H1 (cell line): ENCODE data around the gene PPP2R2D. TPM values are rescaled to one million over a fixed set of nuclear protein-coding genes. Genes with fewer than 3 reads are reported as not detected.

Experiments used
- CTCF ChIA-PET: fragments of 300-600 bp; sonication (Branson Sonifier 250); formaldehyde crosslinking; loops from one replicate; lab custom pipeline; 2021; ENCODE audit not compliant: partially characterized antibody; lab: Charles Lee
- POLR2A ChIA-PET: fragments of 300-600 bp; sonication (Branson Sonifier 250); formaldehyde crosslinking; loops from one replicate; lab custom pipeline; 2021; ENCODE audit warnings: inconsistent platforms; ENCODE audit not compliant: partially characterized antibody; lab: Charles Lee
- DNase-seq, 2 experiments: peaks; one replicate each; pipeline versions ENCODE4 v3.0.0 to v3.0.0-alpha.2; 2010 to 2022; ENCODE audit warnings: low spot score in 2 of 2, low read depth in 1 of 2, mixed read lengths in 1 of 2
- FAIRE-seq: peaks from 2 replicates; lab custom pipeline; 2011; peaks lifted over from hg19 to GRCh38; lab: Jason Lieb, UNC
- H2AFZ ChIP-seq: 2 replicates; pipeline ENCODE4 v1.8.1; 2012; ENCODE audit warnings: low read length, inconsistent platforms
- H2AK5ac ChIP-seq: 2 replicates; pipeline ENCODE4 v1.6.1; 2013; ENCODE audit warnings: low read depth, low read length
- H2BK120ac ChIP-seq: replicated peaks from 2 replicates; pipeline ENCODE3; 2013; ENCODE audit warnings: low read depth, low read length, inconsistent platforms
- H2BK12ac ChIP-seq: 2 replicates; pipeline ENCODE4 v1.6.1; 2013; ENCODE audit warnings: low read depth, low read length
- H2BK15ac ChIP-seq: 2 replicates; pipeline ENCODE4 v1.6.1; 2013; ENCODE audit warnings: low read length
- H2BK20ac ChIP-seq: 2 replicates; pipeline ENCODE4 v1.6.1; 2013; ENCODE audit warnings: low read length
- H2BK5ac ChIP-seq: 2 replicates; pipeline ENCODE4 v1.6.1; 2013; ENCODE audit warnings: low read depth, low read length
- H3K14ac ChIP-seq: 2 replicates; pipeline ENCODE4 v1.6.1; 2013; ENCODE audit warnings: inconsistent platforms; ENCODE audit not compliant: insufficient read length
- H3K18ac ChIP-seq: 2 replicates; pipeline ENCODE4 v1.6.1; 2013; ENCODE audit warnings: low read length; ENCODE audit errors: extremely low read depth
- H3K23ac ChIP-seq: 2 replicates; pipeline ENCODE4 v1.6.1; 2013; ENCODE audit warnings: inconsistent platforms; ENCODE audit not compliant: insufficient read length
- H3K23me2 ChIP-seq: 2 replicates; pipeline ENCODE4 v1.6.1; 2013; ENCODE audit warnings: low read depth, low read length
- H3K27ac ChIP-seq: 2 replicates; pipeline ENCODE4 v1.6.1; 2011; ENCODE audit warnings: low read depth, low read length, inconsistent platforms
- H3K27me3 ChIP-seq, 4 experiments: replicated peaks in 1 of 4; 1 replicate in 1 of 4; 2 replicates in 3 of 4; pipeline versions ENCODE4 v1.6.1 to v1.8.1; 2011 to 2013; ENCODE audit warnings: low read length in 3 of 4, mild to moderate bottlenecking in 3 of 4, inconsistent platforms in 2 of 4, mixed read lengths in 2 of 4, moderate library complexity in 1 of 4; ENCODE audit not compliant: control insufficient read depth in 3 of 4, insufficient read depth in 3 of 4; ENCODE audit errors: extremely low read depth in 1 of 4
- H3K36me3 ChIP-seq, 4 experiments: 2 replicates each; pipeline versions ENCODE4 v1.6.1 to v1.8.1; 2011 to 2013; ENCODE audit warnings: mild to moderate bottlenecking in 4 of 4, low read length in 3 of 4, moderate library complexity in 2 of 4, control low read depth in 1 of 4, inconsistent platforms in 1 of 4; ENCODE audit not compliant: insufficient read depth in 4 of 4, control insufficient read depth in 2 of 4
- H3K4ac ChIP-seq: replicated peaks from 2 replicates; pipeline ENCODE3; 2013; ENCODE audit warnings: low read length, low read depth, mixed read lengths, inconsistent platforms; ENCODE audit not compliant: insufficient read length
- H3K4me1 ChIP-seq, 4 experiments: replicated peaks in 1 of 4; 1 replicate in 1 of 4; 2 replicates in 3 of 4; pipeline versions ENCODE4 v1.6.1 to v1.8.1; 2011 to 2013; ENCODE audit warnings: low read length in 3 of 4, inconsistent platforms in 2 of 4, mixed read lengths in 1 of 4; ENCODE audit not compliant: insufficient read depth in 4 of 4, control insufficient read depth in 3 of 4
- H3K4me2 ChIP-seq, 2 experiments: 2 replicates each; pipeline versions ENCODE4 v1.6.1 to v1.8.1; 2011 to 2013; ENCODE audit warnings: low read depth in 2 of 2, low read length in 2 of 2, control low read depth in 1 of 2, inconsistent platforms in 1 of 2, mild to moderate bottlenecking in 1 of 2; ENCODE audit not compliant: insufficient read depth in 1 of 2
- H3K4me3 ChIP-seq, 4 experiments: fragments of 200-600, 300-600 bp in 1 of 4; sonication (generic), shearing (Covaris generic), sonication (Bioruptor Twin) in 1 of 4; 2 replicates each; pipeline versions ENCODE4 v1.5.1 to v1.8.1; 2011 to 2016; ENCODE audit warnings: low read length in 4 of 4, low read depth in 3 of 4, control low read depth in 2 of 4, inconsistent platforms in 2 of 4, mild to moderate bottlenecking in 2 of 4, mixed read lengths in 1 of 4, moderate library complexity in 1 of 4; ENCODE audit not compliant: insufficient read depth in 2 of 4; ENCODE audit errors: extremely low read depth in 1 of 4
- H3K56ac ChIP-seq: replicated peaks from 2 replicates; pipeline ENCODE3; 2013; ENCODE audit warnings: low read depth, mild to moderate bottlenecking, mixed read lengths, low read length, inconsistent platforms; ENCODE audit not compliant: insufficient read length
- H3K79me1 ChIP-seq: 2 replicates; pipeline ENCODE4 v1.6.1; 2013; ENCODE audit warnings: low read depth, low read length, control low read depth
- H3K79me2 ChIP-seq, 2 experiments: 2 replicates each; pipeline versions ENCODE4 v1.6.1 to v1.8.1; 2012 to 2013; ENCODE audit warnings: low read length in 2 of 2, mild to moderate bottlenecking in 2 of 2, inconsistent platforms in 1 of 2; ENCODE audit not compliant: insufficient read depth in 2 of 2, control insufficient read depth in 1 of 2
- H3K9ac ChIP-seq, 4 experiments: replicated peaks in 1 of 4; 1 replicate in 1 of 4; 2 replicates in 3 of 4; pipeline versions ENCODE4 v1.6.1 to v1.8.1; 2011 to 2013; ENCODE audit warnings: low read depth in 3 of 4, low read length in 3 of 4, control low read depth in 2 of 4, mild to moderate bottlenecking in 2 of 4, moderate library complexity in 2 of 4, inconsistent platforms in 1 of 4; ENCODE audit errors: extremely low read depth in 1 of 4
- H3K9me3 ChIP-seq, 2 experiments: 2 replicates each; pipeline versions ENCODE4 v1.6.1 to v1.8.1; 2012 to 2013; ENCODE audit warnings: mild to moderate bottlenecking in 2 of 2, moderate library complexity in 2 of 2, control low read depth in 1 of 2, inconsistent platforms in 1 of 2, low read depth in 1 of 2, low read length in 1 of 2, mixed read lengths in 1 of 2; ENCODE audit not compliant: insufficient read depth in 2 of 2
- H4K20me1 ChIP-seq, 2 experiments: replicated peaks in 1 of 2; 2 replicates each; pipeline versions ENCODE3 to v1.8.1; 2011 to 2013; ENCODE audit warnings: inconsistent platforms in 2 of 2, low read length in 2 of 2, mild to moderate bottlenecking in 1 of 2; ENCODE audit not compliant: insufficient read depth in 2 of 2, control insufficient read depth in 1 of 2
- H4K5ac ChIP-seq: 2 replicates; pipeline ENCODE4 v1.6.1; 2013; ENCODE audit warnings: low read length, low read depth, mixed read lengths, inconsistent platforms; ENCODE audit not compliant: insufficient read length
- H4K8ac ChIP-seq: 2 replicates; pipeline ENCODE4 v1.8.0; 2013; ENCODE audit warnings: mild to moderate bottlenecking, moderate library complexity, low read length, inconsistent platforms; ENCODE audit not compliant: insufficient read depth; ENCODE audit errors: extremely low read depth
- H4K91ac ChIP-seq: replicated peaks from 2 replicates; pipeline ENCODE3; 2013; ENCODE audit warnings: low read length, mixed read lengths, inconsistent platforms; ENCODE audit not compliant: insufficient read length
- EGR1 ChIP-seq: IDR thresholded peaks from 2 replicates; pipeline ENCODE4 v1.6.1; 2011; ENCODE audit warnings: low read depth, low read length, borderline replicate concordance
- EZH2 ChIP-seq: fragments of 200-600 bp; sonication (generic); IDR thresholded peaks from 2 replicates; pipeline ENCODE4 v1.7.1; 2012; ENCODE audit warnings: low read depth, mild to moderate bottlenecking, moderate library complexity, low read length, inconsistent platforms; ENCODE audit not compliant: severe bottlenecking
- HDAC2 ChIP-seq, 2 experiments: fragments of 300-600 bp in 1 of 2; sonication (generic) in 1 of 2; IDR thresholded peaks; 2 replicates each; pipeline ENCODE4 v1.6.1; 2011 to 2012; ENCODE audit warnings: low read depth in 2 of 2, low read length in 2 of 2, mild to moderate bottlenecking in 2 of 2, moderate library complexity in 2 of 2, borderline replicate concordance in 1 of 2, inconsistent platforms in 1 of 2
- HDAC6 ChIP-seq: IDR thresholded peaks from one replicate; pipeline ENCODE4 v1.7.1; 2012; ENCODE audit warnings: low read depth, mild to moderate bottlenecking, inconsistent platforms, low read length, moderate library complexity
- POLR2A ChIP-seq, 2 experiments: IDR thresholded peaks; 1 replicate in 1 of 2; 2 replicates in 1 of 2; pipeline ENCODE4 v1.6.1; 2011; ENCODE audit warnings: low read depth in 2 of 2, low read length in 2 of 2, mild to moderate bottlenecking in 2 of 2; ENCODE audit errors: control extremely low read depth in 1 of 2
- RFX5 ChIP-seq: IDR thresholded peaks from 2 replicates; pipeline ENCODE4 v1.6.1; 2011; ENCODE audit warnings: low read depth, low read length, improper control_type of control experiment, borderline replicate concordance
- SIX5 ChIP-seq: IDR thresholded peaks from 2 replicates; pipeline ENCODE4 v1.6.1; 2011; ENCODE audit warnings: mild to moderate bottlenecking, low read depth, low read length
- YY1 ChIP-seq: IDR thresholded peaks from 2 replicates; pipeline ENCODE4 v1.6.1; 2011; ENCODE audit warnings: low read depth, mild to moderate bottlenecking, low read length
- ZNF274 ChIP-seq: IDR thresholded peaks from 2 replicates; pipeline ENCODE4 v1.7.0; 2012; ENCODE audit warnings: low read length, borderline replicate concordance; ENCODE audit errors: extremely low read depth
- WGBS, 2 experiments: shearing (Covaris generic) in 1 of 2; methylation state at CpG; one replicate each; pipeline versions ENCODE4 v1.1.6 to v1.1.7; 2013 to 2015; ENCODE audit warnings: low lambda C conversion rate in 2 of 2, mixed read lengths in 2 of 2, inconsistent platforms in 1 of 2, low coverage in 1 of 2, missing lambda C conversion rate in 1 of 2; ENCODE audit not compliant: insufficient replicate concordance in 2 of 2, insufficient coverage in 1 of 2, insufficient read length in 1 of 2; ENCODE audit errors: extremely low coverage in 1 of 2, missing lambda C conversion rate in 1 of 2; 5-methylcytosine and 5-hydroxymethylcytosine counted together
- polyA plus RNA-seq, 7 experiments: library from polyadenylated mRNA; depleted of rRNA in 3 of 7; stranded (reverse) in 5 of 7; unstranded in 2 of 7; fragments of >200 nt in 5 of 7; fragments of 200-250 nt in 2 of 7; gene quantifications; 1 replicate in 5 of 7; 2 replicates in 1 of 7; 4 replicates in 1 of 7; pipeline versions ENCODE4 v1.2.1 to v1.2.3, GENCODE V29; 2011 to 2013; ENCODE audit warnings: missing spikeins in 2 of 7, mixed read lengths in 2 of 7
- total RNA-seq: library from RNA; stranded (reverse); fragmentation: NEBNext Ultra II Directional; extraction: Animal tissue kit (Norgen Biotek cat#: 25700); gene quantifications from 2 replicates; pipeline ENCODE4 v1.2.1, GENCODE V29; 2021
- TF ChIP-seq, protein P1 (sequence below): IDR thresholded peaks from 2 replicates; pipeline ENCODE4 v1.6.1; 2012; ENCODE audit warnings: inconsistent platforms

Gene PPP2R2D
- total and polyA plus RNA-seq, 2 of the 8 experiments (the other 6 are each of a cell fraction or from before 2014, with no cell fraction given) = 25.4 to 32.8 TPM

- H3K56ac ChIP-seq = no peak overlapping the region
- no peak overlapping the region for H3K14ac ChIP-seq
- no peak overlapping the region for H3K4me3 ChIP-seq
- WGBS, 2 experiments = 99% methylated on average over 4 of the region's 4 CpGs; no CpG with 5 or more reads in 1 of the 2 experiments
- CTCF ChIA-PET = interaction anchor here (0.7 to 7.7 kb wide), 6 partner anchors 9 to 526 kb away, joined by 3 to 86 read pairs (median 4); no protein-coding TSS in a partner anchor
- DNase-seq (no peak), FAIRE-seq (no peak)
- POLR2A ChIA-PET = interaction anchor here (1.2 to 1.9 kb wide), 3 partner anchors 12 to 43 kb away, joined by 3 to 5 read pairs (median 4); no protein-coding TSS in a partner anchor
- no peak overlapping the region for H3K4me2 ChIP-seq
- H3K4me1 ChIP-seq = peaks cover 3 to 18% (median 13%) of the 10 kb centered on the region in 4 experiments; a peak in 5 of 7 replicates
- peak overlapping the region; percentile 94; the same call in 1 of the 2 replicates for H2BK12ac ChIP-seq
- peak overlapping the region; percentile 94 for H4K91ac ChIP-seq
- peak overlapping the region; percentile 60 for H4K5ac ChIP-seq
- no peaks in the 10 kb centered on the region for H3K23me2 ChIP-seq
- no peak overlapping the region for H3K9ac ChIP-seq
- peak overlapping the region; percentile 75 for H4K8ac ChIP-seq
- no peak overlapping the region for H3K4ac ChIP-seq
- peak overlapping the region; percentile 47 for H2BK120ac ChIP-seq
- no peaks in the 10 kb centered on the region for H3K36me3 ChIP-seq
- no peaks in the 10 kb centered on the region for H3K79me1 ChIP-seq
- peak overlapping the region; percentile 30; the same call in 1 of the 2 replicates for H2BK5ac ChIP-seq
- peak overlapping the region; percentile 95; the same call in 1 of the 2 replicates for H2BK15ac ChIP-seq
- H3K23ac ChIP-seq = no peak overlapping the region
- H2AK5ac ChIP-seq = no peak overlapping the region; the same call in 1 of the 2 replicates
- H3K27me3 ChIP-seq = no peaks in the 10 kb centered on the region
- H3K9me3 ChIP-seq = peaks cover 5 to 8% of the 10 kb centered on the region in 2 experiments; a peak in 3 of 4 replicates
- peak overlapping the region; percentile 55; the same call in 1 of the 2 replicates for H2BK20ac ChIP-seq
- H3K79me2 ChIP-seq = no peaks in the 10 kb centered on the region
- no peaks in the 10 kb centered on the region for H4K20me1 ChIP-seq
- no peak overlapping the region for H2AFZ ChIP-seq
- H3K27ac ChIP-seq = no peak overlapping the region
- H3K18ac ChIP-seq = no peak overlapping the region
- TF ChIP-seq YY1 (no peak), ZNF274 (no peak), HDAC2 (IDR thresholded peaks at IDR 0.05; ENCODE audit: borderline replicate concordance in 1 of 2, low read depth in 2 of 2, low read length in 2 of 2) (no peak), POLR2A (IDR thresholded peaks at IDR 0.05; ENCODE audit: control extremely low read depth in 1 of 2, low read depth in 2 of 2, low read length in 2 of 2) (no peak), HDAC6 (no peak), EZH2 (no peak), RFX5 (no peak), SIX5 (no peak), EGR1 (no peak)
- TF ChIP-seq, protein P1, sequence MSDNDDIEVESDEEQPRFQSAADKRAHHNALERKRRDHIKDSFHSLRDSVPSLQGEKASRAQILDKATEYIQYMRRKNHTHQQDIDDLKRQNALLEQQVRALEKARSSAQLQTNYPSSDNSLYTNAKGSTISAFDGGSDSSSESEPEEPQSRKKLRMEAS = no peak
Observed at GRCh38 chr10:132002004-132002403, 101.2 kb downstream of the PPP2R2D start.
